ENCODE measurements around the gene SLC25A21. TPM values are rescaled to one million over a fixed set of nuclear protein-coding genes. Genes with fewer than 3 reads are reported as not detected.

Gene SLC25A21
- total RNA-seq, 2 experiments from 2014 or later: not detected

DNA sequence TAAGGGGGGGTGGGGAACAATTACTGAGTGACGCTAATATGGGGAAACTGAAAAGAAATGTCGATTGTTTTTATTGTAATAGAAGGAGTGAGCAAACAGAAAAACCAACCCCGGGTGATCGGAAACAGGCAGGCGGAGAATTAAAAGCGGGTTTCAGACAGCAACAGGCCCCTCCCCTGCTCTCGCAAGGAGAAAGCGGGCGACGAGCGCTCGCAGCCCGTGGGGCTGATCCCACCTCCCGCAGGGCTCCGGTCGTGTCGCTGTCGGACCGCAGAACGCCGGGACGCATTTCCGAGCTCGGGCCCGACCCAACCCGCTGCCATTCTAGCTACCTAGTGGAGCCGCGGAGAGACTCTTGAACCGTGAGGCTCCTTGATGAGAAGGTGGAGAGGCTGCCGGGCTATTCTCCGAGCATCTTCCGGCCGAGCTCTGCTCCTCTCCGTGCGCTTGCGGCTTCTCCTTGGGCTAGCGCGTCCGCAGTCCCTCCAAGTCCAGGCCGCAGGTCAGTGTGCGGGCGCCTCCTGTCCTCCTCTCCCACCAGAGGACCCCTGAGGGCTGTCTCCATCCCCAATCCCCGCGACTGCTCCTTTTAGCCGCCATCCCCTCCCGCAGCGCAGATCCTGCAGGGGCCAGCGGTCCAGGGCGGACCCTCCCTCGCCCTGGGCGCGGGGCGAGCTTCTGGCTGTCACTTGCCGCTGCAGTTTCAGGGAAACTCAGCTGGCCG is 514.8 kb downstream of the SLC25A21 start:
- DNase-seq (peak in 1 of 14 experiments; percentile 9), ATAC-seq (ENCODE audit: poor library complexity) (no peak)
- Histone ChIP-seq H3K9me3 (ENCODE audit: control insufficient read depth in 1 of 2, insufficient read depth in 1 of 2, low read length in 2 of 2) (peaks cover 12 to 77% of the 10 kb centered on the region in 2 experiments), H3K4me1 (ENCODE audit: insufficient read depth, low read length) (peaks cover 54% of the 10 kb centered on the region), H3K4me3 (ENCODE audit: low read length) (no peak overlapping the region), H3K27ac (ENCODE audit: low read depth in 1 of 2, low read length in 2 of 2) (no peak overlapping the region), H3K36me3 (ENCODE audit: insufficient read depth, low read length) (no peaks in the 10 kb centered on the region), H3K27me3 (ENCODE audit: control insufficient read depth in 1 of 2, insufficient read depth in 2 of 2, low read length in 2 of 2) (peaks cover 97 to 100% of the 10 kb centered on the region in 2 experiments)
- intact Hi-C loops (cut with DNase I, micrococcal nuclease): no loop called here
- ChIA-PET CTCF (no interaction called here), POLR2A (no interaction called here)
- H3K4me1 Mint-ChIP-seq (ENCODE audit: low read depth): peaks cover 50% of the 10 kb centered on the region
- H3K4me3 Mint-ChIP-seq: peak overlapping the region; percentile 4
- H3K27ac Mint-ChIP-seq: no peak overlapping the region
- H3K27me3 Mint-ChIP-seq: peaks cover 99% of the 10 kb centered on the region
- TF ChIP-seq, protein P1, sequence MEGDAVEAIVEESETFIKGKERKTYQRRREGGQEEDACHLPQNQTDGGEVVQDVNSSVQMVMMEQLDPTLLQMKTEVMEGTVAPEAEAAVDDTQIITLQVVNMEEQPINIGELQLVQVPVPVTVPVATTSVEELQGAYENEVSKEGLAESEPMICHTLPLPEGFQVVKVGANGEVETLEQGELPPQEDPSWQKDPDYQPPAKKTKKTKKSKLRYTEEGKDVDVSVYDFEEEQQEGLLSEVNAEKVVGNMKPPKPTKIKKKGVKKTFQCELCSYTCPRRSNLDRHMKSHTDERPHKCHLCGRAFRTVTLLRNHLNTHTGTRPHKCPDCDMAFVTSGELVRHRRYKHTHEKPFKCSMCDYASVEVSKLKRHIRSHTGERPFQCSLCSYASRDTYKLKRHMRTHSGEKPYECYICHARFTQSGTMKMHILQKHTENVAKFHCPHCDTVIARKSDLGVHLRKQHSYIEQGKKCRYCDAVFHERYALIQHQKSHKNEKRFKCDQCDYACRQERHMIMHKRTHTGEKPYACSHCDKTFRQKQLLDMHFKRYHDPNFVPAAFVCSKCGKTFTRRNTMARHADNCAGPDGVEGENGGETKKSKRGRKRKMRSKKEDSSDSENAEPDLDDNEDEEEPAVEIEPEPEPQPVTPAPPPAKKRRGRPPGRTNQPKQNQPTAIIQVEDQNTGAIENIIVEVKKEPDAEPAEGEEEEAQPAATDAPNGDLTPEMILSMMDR (IDR thresholded peaks at IDR 0.05): no peak
- H3K36me3 Mint-ChIP-seq (ENCODE audit: low read depth): no peaks in the 10 kb centered on the region
- H3K9me3 Mint-ChIP-seq: no peaks in the 10 kb centered on the region

DNA sequence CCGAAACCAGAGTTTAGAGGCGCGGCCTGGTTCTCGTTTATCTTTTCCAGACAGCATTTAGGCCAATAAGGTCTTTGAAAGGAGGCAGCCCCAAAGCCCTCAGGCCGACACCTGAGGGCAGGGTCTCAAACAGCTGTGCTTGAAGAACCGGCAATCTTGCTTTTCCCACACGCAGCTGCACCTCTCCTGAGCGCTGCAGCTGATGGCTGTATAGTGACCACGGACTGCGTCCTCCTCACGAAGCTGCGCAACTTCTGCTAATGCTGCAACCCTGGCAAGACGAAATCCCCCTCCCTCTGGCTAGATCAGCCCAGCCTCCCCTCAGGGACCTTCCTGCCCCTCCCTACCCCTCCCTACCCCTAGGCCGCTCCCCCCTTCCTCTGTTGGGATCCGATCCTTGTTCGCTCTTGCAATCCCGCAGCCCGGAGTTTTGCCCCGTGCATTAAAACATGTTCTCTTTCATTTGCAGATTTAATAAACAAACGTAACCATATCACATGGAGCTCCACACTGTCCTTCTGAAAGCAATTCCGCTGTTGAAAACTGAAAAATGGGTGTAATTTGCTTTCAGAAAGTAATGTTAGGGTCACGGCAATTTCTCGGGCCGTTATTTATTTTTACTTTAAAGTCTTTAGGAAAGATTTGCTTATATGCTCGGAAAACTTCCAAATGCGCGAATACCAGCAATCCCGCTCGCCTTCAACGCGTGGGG is 515.6 kb downstream of the SLC25A21 start:
- Histone ChIP-seq H3K9me3 (ENCODE audit: control insufficient read depth in 1 of 2, insufficient read depth in 1 of 2, low read length in 2 of 2) (peaks cover 12 to 70% of the 10 kb centered on the region in 2 experiments), H3K27ac (ENCODE audit: low read depth in 1 of 2, low read length in 2 of 2) (no peak overlapping the region), H3K36me3 (ENCODE audit: insufficient read depth, low read length) (no peaks in the 10 kb centered on the region), H3K27me3 (ENCODE audit: control insufficient read depth in 1 of 2, insufficient read depth in 2 of 2, low read length in 2 of 2) (peaks cover 91 to 100% of the 10 kb centered on the region in 2 experiments), H3K4me1 (ENCODE audit: insufficient read depth, low read length) (peaks cover 48% of the 10 kb centered on the region), H3K4me3 (ENCODE audit: low read length) (no peak overlapping the region)
- Mint-ChIP-seq H3K4me1 (ENCODE audit: low read depth) (peaks cover 44% of the 10 kb centered on the region), H3K9me3 (no peaks in the 10 kb centered on the region), H3K27ac (no peak overlapping the region), H3K27me3 (peaks cover 99% of the 10 kb centered on the region), H3K4me3 (peak overlapping the region; percentile 4), H3K36me3 (ENCODE audit: low read depth) (no peaks in the 10 kb centered on the region)
- no peak for DNase-seq
- POLR2A ChIA-PET: no interaction called here
- intact Hi-C loops (cut with DNase I, micrococcal nuclease): no loop called here
- no peak for ATAC-seq (ENCODE audit: poor library complexity)
- CTCF ChIA-PET: no interaction called here
- TF ChIP-seq, protein P1 (IDR thresholded peaks at IDR 0.05): no peak

DNA sequence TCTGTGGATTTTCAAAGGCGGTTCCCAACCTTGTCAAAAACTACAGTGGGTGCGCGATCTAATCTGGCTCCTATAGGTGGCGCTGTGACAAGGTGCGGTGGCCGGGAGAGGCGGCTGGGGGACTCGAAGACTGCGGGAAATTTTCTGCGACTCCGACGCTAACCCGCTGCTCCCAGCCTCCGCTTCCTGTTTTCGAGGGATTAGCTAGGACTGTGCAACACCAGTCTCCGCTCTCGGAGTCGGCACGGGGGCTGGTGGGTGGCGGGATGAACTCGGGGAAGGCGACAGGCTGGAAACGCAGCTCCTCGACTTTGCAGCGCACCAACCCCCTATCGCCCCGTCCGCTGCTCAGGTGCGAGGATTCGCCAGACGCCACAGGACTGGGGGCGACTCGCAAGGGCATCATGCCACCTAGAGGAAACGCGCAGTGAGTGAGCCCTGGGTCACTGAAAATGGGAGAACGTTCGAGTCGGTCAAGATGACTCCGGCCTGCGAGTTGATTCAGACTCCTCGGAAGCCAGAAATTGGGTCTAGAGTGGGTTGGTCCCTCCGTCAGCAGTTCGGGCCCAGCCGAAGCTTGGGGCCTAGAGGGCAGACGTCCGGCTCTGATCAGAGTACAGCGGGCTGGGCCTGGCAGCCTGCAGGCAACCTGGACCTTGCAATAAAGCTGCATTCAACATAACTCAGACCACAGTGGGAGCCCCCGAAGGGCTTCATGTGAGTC is 516.3 kb downstream of the SLC25A21 start:
- no peak overlapping the region for H3K4me3 ChIP-seq (ENCODE audit: low read length)
- intact Hi-C loops (cut with DNase I, micrococcal nuclease): no loop called here
- no peak for ATAC-seq (ENCODE audit: poor library complexity)
- H3K27ac Mint-ChIP-seq: no peak overlapping the region
- peak overlapping the region; percentile 20 for H3K4me3 Mint-ChIP-seq
- peaks cover 84 to 100% of the 10 kb centered on the region in 2 experiments for H3K27me3 ChIP-seq (ENCODE audit: control insufficient read depth in 1 of 2, insufficient read depth in 2 of 2, low read length in 2 of 2)
- H3K9me3 ChIP-seq (ENCODE audit: control insufficient read depth in 1 of 2, insufficient read depth in 1 of 2, low read length in 2 of 2): peaks cover 12 to 63% of the 10 kb centered on the region in 2 experiments
- no peaks in the 10 kb centered on the region for H3K36me3 Mint-ChIP-seq (ENCODE audit: low read depth)
- POLR2A ChIA-PET: no interaction called here
- no peaks in the 10 kb centered on the region for H3K36me3 ChIP-seq (ENCODE audit: insufficient read depth, low read length)
- H3K9me3 Mint-ChIP-seq: no peaks in the 10 kb centered on the region
- H3K27ac ChIP-seq (ENCODE audit: low read depth in 1 of 2, low read length in 2 of 2): no peak overlapping the region
- H3K4me1 Mint-ChIP-seq (ENCODE audit: low read depth): peaks cover 38% of the 10 kb centered on the region
- TF ChIP-seq, protein P1 (IDR thresholded peaks at IDR 0.05): no peak
- CTCF ChIA-PET: no interaction called here
- peak in 2 of 14 experiments; percentile 18 to 20 for DNase-seq
- peaks cover 41% of the 10 kb centered on the region for H3K4me1 ChIP-seq (ENCODE audit: insufficient read depth, low read length)
- H3K27me3 Mint-ChIP-seq: peaks cover 99% of the 10 kb centered on the region

Measured in CD4-positive, alpha-beta T cell (primary cell).